GM21447 (cell line): Measurements from ENCODE around the gene SOCS3.
A peak's percentile ranks its signal among the peaks of the same experiment; 100 is the strongest.

Source experiments
- ATAC-seq: cut with Tn5 transposase; IDR thresholded peaks from one replicate; pipeline ENCODE4 v1.9.1; 2021; ENCODE audit not compliant: unreplicated experiment

Gene SOCS3

GRCh38 chr17:78368854-78369495, 9.1 kb upstream of the SOCS3 start:
- no peak for ATAC-seq

- ATAC-seq = no peak
Observed at GRCh38 chr17:78368348-78368747, 8.5 kb upstream of the SOCS3 start.

- ATAC-seq = no peak
Observed at GRCh38 chr17:78367193-78367592, 7.3 kb upstream of the SOCS3 start.

- ATAC-seq = peak; percentile 66
Observed at GRCh38 chr17:78366109-78366848, 6.4 kb upstream of the SOCS3 start.

- no peak for ATAC-seq
Observed at GRCh38 chr17:78365561-78366108, 5.8 kb upstream of the SOCS3 start.

- ATAC-seq = no peak
Observed at GRCh38 chr17:78364436-78365281, 4.8 kb upstream of the SOCS3 start.

GRCh38 chr17:78362671-78363070, 2.8 kb upstream of the SOCS3 start:
- no peak for ATAC-seq

- ATAC-seq = no peak
Observed at GRCh38 chr17:78362232-78362631, 2.4 kb upstream of the SOCS3 start.

- ATAC-seq = no peak
Observed at GRCh38 chr17:78361225-78361701, 1.4 kb upstream of the SOCS3 start.

GRCh38 chr17:78360371-78361224, 721 bp upstream of the SOCS3 start:
- ATAC-seq = no peak

- no peak for ATAC-seq
Observed at GRCh38 chr17:78359321-78359996, 418 bp downstream of the SOCS3 start.

- ATAC-seq = no peak
Observed at GRCh38 chr17:78358538-78359320, 1.1 kb downstream of the SOCS3 start.

- no peak for ATAC-seq
Observed at GRCh38 chr17:78357672-78358537, 2.0 kb downstream of the SOCS3 start.

- no peak for ATAC-seq
Observed at GRCh38 chr17:78357177-78357586, 2.7 kb downstream of the SOCS3 start.

GRCh38 chr17:78356101-78356713, 3.7 kb downstream of the SOCS3 start:
- peak; percentile 66 for ATAC-seq

- ATAC-seq = no peak
Observed at GRCh38 chr17:78355701-78356100, 4.2 kb downstream of the SOCS3 start.

- ATAC-seq = no peak
Observed at GRCh38 chr17:78355045-78355641, 4.7 kb downstream of the SOCS3 start.
